ENCODE measurements around the gene ZNG1C.
"Not testable (repeated sequence)": the region's sequence is repeated elsewhere in the genome, so short reads cannot be mapped to it uniquely, and the experiment has no call there.

ZNG1C gene

GRCh38 chr9:68342265-68343025, 100.7 kb downstream of the ZNG1C start:
- DNase-seq (ENCODE audit: low read depth in 4 of 4, low spot score in 1 of 4): not testable (repeated sequence)

DNA sequence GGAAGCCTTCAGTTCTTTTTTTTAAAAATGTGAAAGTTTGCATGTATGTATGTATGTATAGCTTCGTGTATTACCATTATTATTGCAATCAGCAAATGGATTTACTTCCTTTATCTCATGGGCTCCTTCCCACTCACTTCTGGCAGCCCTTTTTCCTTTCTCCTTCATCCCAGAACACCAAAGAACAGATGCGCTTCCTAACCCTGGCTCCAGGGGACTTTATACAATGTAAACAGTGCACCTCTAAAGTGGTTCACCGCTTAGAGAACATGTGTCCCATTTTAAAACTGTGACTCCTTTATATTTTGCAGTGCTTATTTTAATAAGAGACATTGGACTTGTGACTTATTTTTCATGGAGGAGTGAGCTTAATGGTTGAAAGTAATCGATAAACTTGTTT, 101.5 kb downstream of the ZNG1C start:
- DNase-seq (ENCODE audit: low read depth in 4 of 4, low spot score in 1 of 4): not testable (repeated sequence)

DNA sequence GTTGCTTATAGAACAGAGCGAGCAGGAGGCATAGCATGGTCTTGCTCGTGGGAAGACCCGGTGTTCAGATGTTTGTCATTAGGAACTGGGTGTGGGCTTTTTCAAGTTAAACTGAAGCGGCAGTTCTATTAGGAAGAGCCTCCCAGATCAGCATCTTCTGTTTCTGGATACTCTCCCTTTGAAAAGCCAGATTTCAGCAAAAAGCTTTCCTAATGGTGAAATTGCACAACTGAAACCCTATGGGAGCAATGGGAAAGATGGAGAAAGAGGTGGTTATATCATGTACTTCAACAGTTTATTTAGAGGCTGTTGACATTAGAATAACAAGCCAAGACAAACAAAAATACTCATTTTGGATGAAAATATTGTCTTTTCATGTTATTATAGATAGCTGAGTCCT, 102.2 kb downstream of the ZNG1C start:
- not testable (repeated sequence) for DNase-seq (ENCODE audit: low read depth in 4 of 4, low spot score in 1 of 4)

Data from stimulated activated CD4-positive, alpha-beta T cell treated with anti-CD3 and anti-CD28 coated beads, Interleukin-1b, Interleukin-23, amount 100 ng/mL, for 24 hours (primary cell).